Mesendoderm (in vitro differentiated cells): Measurements from ENCODE around the gene BICRAL. TPM values are rescaled to one million over a fixed set of nuclear protein-coding genes. Genes with fewer than 3 reads are reported as not detected.
"Not testable (repeated sequence)": the region's sequence is repeated elsewhere in the genome, so short reads cannot be mapped to it uniquely, and the experiment has no call there.

Experiments
- DNase-seq: peaks from one replicate; pipeline ENCODE4 v3.0.0; 2013
- H2AK5ac ChIP-seq: 2 replicates; pipeline ENCODE4 v1.6.1; 2013; ENCODE audit warnings: low read length, inconsistent platforms
- H2BK120ac ChIP-seq: 2 replicates; pipeline ENCODE4 v1.6.1; 2013; ENCODE audit warnings: low read depth, mild to moderate bottlenecking, low read length, moderate library complexity, mixed read lengths
- H2BK15ac ChIP-seq: replicated peaks from 2 replicates; pipeline ENCODE4 v1.6.1; 2013; ENCODE audit warnings: low read depth, mild to moderate bottlenecking, moderate library complexity
- H2BK5ac ChIP-seq: 2 replicates; pipeline ENCODE4 v1.6.1; 2013; ENCODE audit warnings: low read length, inconsistent platforms
- H3K18ac ChIP-seq: 2 replicates; pipeline ENCODE4 v1.6.1; 2013; ENCODE audit warnings: mild to moderate bottlenecking, low read length, mixed read lengths
- H3K23ac ChIP-seq: one replicate; pipeline ENCODE4 v1.6.1; 2013; ENCODE audit warnings: low read length
- H3K27ac ChIP-seq: 2 replicates; pipeline ENCODE4 v1.5.1; 2013; ENCODE audit warnings: low read depth, mild to moderate bottlenecking, inconsistent platforms, low read length, moderate library complexity
- H3K27me3 ChIP-seq: 2 replicates; pipeline ENCODE4 v1.6.1; 2013; ENCODE audit warnings: low read length, control low read depth, mild to moderate bottlenecking, inconsistent platforms; ENCODE audit not compliant: insufficient read depth, poor library complexity
- H3K36me3 ChIP-seq: 2 replicates; pipeline ENCODE4 v1.6.1; 2013; ENCODE audit warnings: low read length, inconsistent platforms; ENCODE audit not compliant: control insufficient read depth, insufficient read depth
- H3K4ac ChIP-seq: one replicate; pipeline ENCODE4 v1.6.1; 2013; ENCODE audit warnings: low read depth, mild to moderate bottlenecking, low read length, moderate library complexity
- H3K4me1 ChIP-seq: 2 replicates; pipeline ENCODE4 v1.6.1; 2013; ENCODE audit warnings: low read depth, low read length, inconsistent platforms; ENCODE audit not compliant: control insufficient read depth
- H3K4me2 ChIP-seq: 2 replicates; pipeline ENCODE4 v1.6.1; 2013; ENCODE audit warnings: low read length
- H3K4me3 ChIP-seq: 2 replicates; pipeline ENCODE4 v1.5.1; 2013; ENCODE audit warnings: mild to moderate bottlenecking, low read length
- H3K56ac ChIP-seq: one replicate; pipeline ENCODE4 v1.6.1; 2013; ENCODE audit warnings: low read length
- H3K79me1 ChIP-seq: 2 replicates; pipeline ENCODE4 v1.6.1; 2013; ENCODE audit warnings: low read length, inconsistent platforms
- H3K79me2 ChIP-seq: 2 replicates; pipeline ENCODE4 v1.6.1; 2013; ENCODE audit warnings: mild to moderate bottlenecking, low read length; ENCODE audit not compliant: control insufficient read depth, insufficient read depth
- H3K9ac ChIP-seq: 2 replicates; pipeline ENCODE4 v1.6.1; 2013; ENCODE audit warnings: low read length, inconsistent platforms
- H4K5ac ChIP-seq: one replicate; pipeline ENCODE4 v1.6.1; 2013; ENCODE audit warnings: low read length
- H4K8ac ChIP-seq: one replicate; pipeline ENCODE4 v1.6.1; 2013; ENCODE audit warnings: low read depth, mild to moderate bottlenecking, control low read depth, low read length, moderate library complexity
- WGBS: extraction: QIAGEN DNeasy Blood & Tissue Kit; methylation state at CpG from one replicate; pipeline ENCODE4 v1.1.7; 2013; ENCODE audit warnings: low lambda C conversion rate, missing lambda C conversion rate; ENCODE audit not compliant: insufficient coverage; ENCODE audit errors: extremely low coverage; 5-methylcytosine and 5-hydroxymethylcytosine counted together
- polyA plus RNA-seq, 2 experiments: library from polyadenylated mRNA; stranded (reverse); fragments of 200-250 nt; gene quantifications; one replicate each; pipeline ENCODE4 v1.2.3, GENCODE V29; 2013

BICRAL gene, protein sequence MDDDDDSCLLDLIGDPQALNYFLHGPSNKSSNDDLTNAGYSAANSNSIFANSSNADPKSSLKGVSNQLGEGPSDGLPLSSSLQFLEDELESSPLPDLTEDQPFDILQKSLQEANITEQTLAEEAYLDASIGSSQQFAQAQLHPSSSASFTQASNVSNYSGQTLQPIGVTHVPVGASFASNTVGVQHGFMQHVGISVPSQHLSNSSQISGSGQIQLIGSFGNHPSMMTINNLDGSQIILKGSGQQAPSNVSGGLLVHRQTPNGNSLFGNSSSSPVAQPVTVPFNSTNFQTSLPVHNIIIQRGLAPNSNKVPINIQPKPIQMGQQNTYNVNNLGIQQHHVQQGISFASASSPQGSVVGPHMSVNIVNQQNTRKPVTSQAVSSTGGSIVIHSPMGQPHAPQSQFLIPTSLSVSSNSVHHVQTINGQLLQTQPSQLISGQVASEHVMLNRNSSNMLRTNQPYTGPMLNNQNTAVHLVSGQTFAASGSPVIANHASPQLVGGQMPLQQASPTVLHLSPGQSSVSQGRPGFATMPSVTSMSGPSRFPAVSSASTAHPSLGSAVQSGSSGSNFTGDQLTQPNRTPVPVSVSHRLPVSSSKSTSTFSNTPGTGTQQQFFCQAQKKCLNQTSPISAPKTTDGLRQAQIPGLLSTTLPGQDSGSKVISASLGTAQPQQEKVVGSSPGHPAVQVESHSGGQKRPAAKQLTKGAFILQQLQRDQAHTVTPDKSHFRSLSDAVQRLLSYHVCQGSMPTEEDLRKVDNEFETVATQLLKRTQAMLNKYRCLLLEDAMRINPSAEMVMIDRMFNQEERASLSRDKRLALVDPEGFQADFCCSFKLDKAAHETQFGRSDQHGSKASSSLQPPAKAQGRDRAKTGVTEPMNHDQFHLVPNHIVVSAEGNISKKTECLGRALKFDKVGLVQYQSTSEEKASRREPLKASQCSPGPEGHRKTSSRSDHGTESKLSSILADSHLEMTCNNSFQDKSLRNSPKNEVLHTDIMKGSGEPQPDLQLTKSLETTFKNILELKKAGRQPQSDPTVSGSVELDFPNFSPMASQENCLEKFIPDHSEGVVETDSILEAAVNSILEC
- 7.6 TPM for polyA plus RNA-seq (2013, experiment 1 of 2)
- 7.4 TPM for polyA plus RNA-seq (2013, experiment 2 of 2)

DNA sequence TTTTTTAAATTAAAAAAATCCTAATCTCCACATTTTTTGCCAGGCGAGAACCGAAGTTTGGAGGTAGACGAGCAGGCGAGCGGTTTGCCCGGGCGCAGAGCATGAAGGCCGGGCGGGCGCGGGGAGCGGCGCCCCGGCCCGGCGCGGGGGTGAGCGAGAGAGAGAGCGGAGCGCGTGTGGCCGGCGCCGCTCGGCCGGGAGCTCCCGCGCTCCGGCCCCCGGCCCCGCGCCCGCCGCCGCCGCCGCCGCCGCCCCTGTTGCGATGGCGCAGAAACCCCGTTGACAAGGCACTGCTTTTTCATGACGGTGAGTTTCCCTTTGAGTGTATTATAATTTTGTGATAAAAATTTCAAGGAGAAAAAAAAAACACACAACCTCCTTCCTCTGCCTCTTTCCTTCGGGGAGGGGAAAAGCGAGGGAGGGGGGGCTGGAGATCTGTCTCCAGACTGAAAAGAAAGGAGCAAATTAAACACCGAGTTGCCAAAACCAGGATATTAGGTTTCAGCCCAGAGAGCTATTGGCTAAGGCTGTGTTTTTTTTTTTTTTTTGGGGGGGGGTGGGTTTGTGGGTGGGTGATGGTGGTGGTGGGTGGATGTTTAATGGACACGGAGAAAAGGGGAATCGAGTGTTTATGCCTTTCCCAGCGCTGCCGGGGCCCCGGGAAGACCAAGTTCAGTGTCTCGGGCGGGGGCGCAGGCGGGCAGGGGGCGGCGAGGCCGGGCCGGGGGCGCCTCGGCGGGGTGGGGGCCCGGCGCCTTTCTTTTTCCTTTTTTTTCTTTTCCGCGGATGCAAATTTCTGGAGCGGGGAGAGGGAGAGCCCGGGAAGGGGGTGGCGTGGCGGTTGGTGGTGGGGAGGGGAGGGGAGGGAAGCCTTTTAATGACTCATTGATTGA lies at the start of gene BICRAL:
TSS of gene BICRAL (plus strand) at position 257 of the 893 bp plus-strand sequence. CDS start 39,971 bp downstream, outside the sequence.
- Histone ChIP-seq H3K4me3 (peak within 1 kb of the TSS; percentile 67), H4K5ac (no peak within 1 kb of the TSS), H4K8ac (peak within 1 kb of the TSS; percentile 100), H3K23ac (no peak within 1 kb of the TSS), H3K56ac (peak within 1 kb of the TSS; percentile 98), H2BK15ac (no peak within 1 kb of the TSS), H3K4ac (peak within 1 kb of the TSS; percentile 100), H3K27ac (peak within 1 kb of the TSS; percentile 100), H3K18ac (peak within 1 kb of the TSS; percentile 100), H3K4me2 (peak within 1 kb of the TSS; percentile 25), H2AK5ac (no peak within 1 kb of the TSS), H3K79me1 (peaks cover 3% of the 10 kb centered on the region), H3K4me1 (peaks cover 1% of the 10 kb centered on the region), H2BK120ac (peak within 1 kb of the TSS; percentile 97), H3K27me3 (no peaks in the 10 kb centered on the region), H3K79me2 (peaks cover 29% of the 10 kb centered on the region), H2BK5ac (no peak within 1 kb of the TSS), H3K36me3 (no peaks in the 10 kb centered on the region), H3K9ac (peak within 1 kb of the TSS; percentile 87)
- no CpG with 5 or more reads among the region's 70 CpGs for WGBS
- peak; percentile 85 for DNase-seq

DNA sequence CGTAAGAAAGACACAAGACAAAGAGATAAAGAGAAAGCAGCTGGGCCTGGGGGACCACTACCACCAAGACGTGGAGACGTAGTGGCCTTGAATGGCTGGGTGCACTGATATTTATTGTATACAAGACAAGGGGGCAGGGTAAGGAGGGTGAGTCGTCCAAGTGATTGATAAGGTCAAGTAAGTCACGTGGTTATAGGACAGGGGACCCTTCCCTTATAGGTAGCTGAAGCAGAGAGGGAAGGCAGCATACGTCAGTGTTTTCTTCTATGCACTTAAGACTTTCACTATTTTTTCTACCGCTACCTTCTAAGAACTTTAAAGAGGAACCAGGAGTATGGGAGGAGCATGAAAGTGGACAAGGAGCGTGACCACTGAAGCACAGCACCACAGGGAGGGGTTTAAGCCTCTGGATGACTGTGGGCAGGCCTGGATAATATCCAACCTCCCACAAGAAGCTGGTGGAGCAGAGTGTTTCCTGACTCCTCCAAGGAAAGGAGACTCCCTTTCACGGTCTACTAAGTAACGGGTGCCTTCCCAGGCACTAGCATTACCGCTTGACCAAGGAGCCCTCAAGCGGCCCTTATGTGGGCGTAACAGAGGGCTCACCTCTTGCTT lies 47.9 kb upstream of the BICRAL start:
- H2BK5ac ChIP-seq, H3K79me2 ChIP-seq, H3K4me3 ChIP-seq, H3K9ac ChIP-seq, H3K4ac ChIP-seq, H3K23ac ChIP-seq, H2BK120ac ChIP-seq, H3K27me3 ChIP-seq, H3K18ac ChIP-seq, H3K56ac ChIP-seq, H3K4me2 ChIP-seq, H2AK5ac ChIP-seq, DNase-seq, H3K27ac ChIP-seq, H3K4me1 ChIP-seq, H3K79me1 ChIP-seq, H4K5ac ChIP-seq, H2BK15ac ChIP-seq, H3K36me3 ChIP-seq, H4K8ac ChIP-seq: not testable (repeated sequence)
- no CpG with 5 or more reads among the region's 13 CpGs for WGBS

DNA sequence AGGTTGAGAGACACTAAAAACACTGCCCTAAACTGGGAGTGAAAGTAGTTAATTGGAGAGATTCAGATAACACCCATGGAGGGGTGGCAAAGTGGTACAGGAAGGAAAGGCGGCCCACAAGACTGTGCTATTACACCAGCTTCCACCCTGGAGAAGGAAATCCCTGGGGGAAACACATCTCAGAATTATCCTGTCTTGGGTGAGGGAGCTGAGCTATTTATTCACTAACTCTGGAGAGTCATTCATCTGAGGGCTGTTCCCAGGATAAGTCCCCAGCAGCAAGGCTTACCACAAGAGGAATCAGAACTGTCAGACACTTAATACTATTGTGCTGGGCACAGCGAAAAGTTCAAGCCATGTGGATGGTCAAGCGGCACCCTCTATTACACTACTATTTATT lies 45.9 kb upstream of the BICRAL start:
- no peak overlapping the region for H3K4ac ChIP-seq
- no peak overlapping the region for H2BK5ac ChIP-seq
- H3K27ac ChIP-seq, result no peak overlapping the region
- H2BK120ac ChIP-seq, result no peak overlapping the region
- no peak overlapping the region for H3K23ac ChIP-seq
- DNase-seq, result no peak
- no peaks in the 10 kb centered on the region for H3K79me1 ChIP-seq
- H3K18ac ChIP-seq, result no peak overlapping the region
- no peak overlapping the region for H3K4me2 ChIP-seq
- no CpG with 5 or more reads among the region's 3 CpGs for WGBS
- H4K5ac ChIP-seq, result no peak overlapping the region
- H2BK15ac ChIP-seq, result no peak overlapping the region
- no peak overlapping the region for H3K4me3 ChIP-seq
- no peaks in the 10 kb centered on the region for H3K4me1 ChIP-seq
- no peaks in the 10 kb centered on the region for H3K36me3 ChIP-seq
- H3K79me2 ChIP-seq, result no peaks in the 10 kb centered on the region
- no peak overlapping the region for H4K8ac ChIP-seq
- H3K9ac ChIP-seq, result no peak overlapping the region
- H2AK5ac ChIP-seq, result no peak overlapping the region
- no peaks in the 10 kb centered on the region for H3K27me3 ChIP-seq
- no peak overlapping the region for H3K56ac ChIP-seq

DNA sequence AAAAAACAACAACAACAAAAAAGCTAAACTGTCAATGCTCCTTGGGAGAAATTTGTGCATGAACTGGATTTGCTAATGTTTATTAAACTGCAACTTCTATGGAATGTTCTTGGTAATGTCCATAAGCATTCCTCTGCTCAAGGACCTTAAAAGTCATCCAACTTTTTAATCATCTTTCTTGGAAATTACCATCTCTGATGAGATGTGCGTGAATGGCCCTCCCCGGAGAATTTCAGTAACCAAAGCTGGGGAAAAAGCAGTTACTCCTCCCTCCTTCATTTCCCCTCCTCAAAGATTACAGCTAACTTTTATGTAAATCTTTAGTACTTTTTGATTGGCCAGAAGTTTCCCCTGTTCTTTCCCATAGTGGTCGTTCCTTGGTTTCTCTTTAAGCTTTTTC lies 41.1 kb upstream of the BICRAL start:
- Histone ChIP-seq H3K4ac (no peak overlapping the region), H3K4me2 (no peak overlapping the region), H2BK15ac (no peak overlapping the region), H3K27ac (no peak overlapping the region), H3K18ac (no peak overlapping the region), H3K27me3 (no peaks in the 10 kb centered on the region), H2BK5ac (no peak overlapping the region), H3K56ac (no peak overlapping the region), H3K4me3 (no peak overlapping the region), H3K9ac (no peak overlapping the region), H3K4me1 (peaks cover 2% of the 10 kb centered on the region), H3K23ac (no peak overlapping the region), H3K79me1 (peaks cover 7% of the 10 kb centered on the region), H2AK5ac (no peak overlapping the region), H3K36me3 (no peaks in the 10 kb centered on the region), H4K5ac (no peak overlapping the region), H3K79me2 (peaks cover 17% of the 10 kb centered on the region), H2BK120ac (no peak overlapping the region), H4K8ac (no peak overlapping the region)
- no peak for DNase-seq
- no CpG with 5 or more reads among the region's 3 CpGs for WGBS
